ENCODE data around the gene HAGH.

- TF ChIP-seq CTCF (IDR thresholded peaks at IDR 0.05; ENCODE audit: borderline replicate concordance, extremely low read depth, low read length, poor library complexity, severe bottlenecking) (peak; percentile 36), EZH2 (IDR thresholded peaks at IDR 0.05; ENCODE audit: borderline replicate concordance, low read depth, low read length, severe bottlenecking) (no peak)
Measured at GRCh38 chr16:1812732-1813163, 13.9 kb downstream of the HAGH start.
